H9 (cell line): ENCODE measurements around the gene HOXB1. TPM values are rescaled to one million over a fixed set of nuclear protein-coding genes. Genes with fewer than 3 reads are reported as not detected.

Experiments
- DNase-seq: peaks from one replicate; pipeline ENCODE4 v3.0.0-alpha.2; 2017
- H2AFZ ChIP-seq: one replicate; pipeline ENCODE4 v1.6.1; 2013; ENCODE audit warnings: mild to moderate bottlenecking, low read length, control low read depth, moderate library complexity
- H2AK5ac ChIP-seq: 2 replicates; pipeline ENCODE4 v1.6.1; 2013; ENCODE audit warnings: low read length, control low read depth, mixed read lengths; ENCODE audit not compliant: insufficient read length
- H2BK120ac ChIP-seq: one replicate; pipeline ENCODE4 v1.6.1; 2013; ENCODE audit warnings: low read depth, mild to moderate bottlenecking, low read length, control low read depth, inconsistent platforms; ENCODE audit not compliant: poor library complexity, severe bottlenecking
- H2BK12ac ChIP-seq: 2 replicates; pipeline ENCODE4 v1.6.1; 2013; ENCODE audit warnings: low read length, control low read depth, mixed read lengths, low read depth; ENCODE audit not compliant: insufficient read length
- H2BK15ac ChIP-seq: 2 replicates; pipeline ENCODE4 v1.6.1; 2013; ENCODE audit warnings: low read depth, low read length, control low read depth
- H2BK20ac ChIP-seq: one replicate; pipeline ENCODE4 v1.6.1; 2013; ENCODE audit warnings: low read depth, mild to moderate bottlenecking, low read length, control low read depth, inconsistent platforms; ENCODE audit not compliant: poor library complexity, severe bottlenecking
- H2BK5ac ChIP-seq: 2 replicates; pipeline ENCODE4 v1.6.1; 2013; ENCODE audit warnings: low read length, control low read depth, mixed read lengths; ENCODE audit not compliant: insufficient read length
- H3K14ac ChIP-seq: 2 replicates; pipeline ENCODE4 v1.6.1; 2013; ENCODE audit warnings: low read length, control low read depth; ENCODE audit not compliant: insufficient read depth
- H3K18ac ChIP-seq: 2 replicates; pipeline ENCODE4 v1.6.1; 2013; ENCODE audit warnings: low read depth, mild to moderate bottlenecking, mixed read lengths, low read length, control low read depth; ENCODE audit not compliant: insufficient read length
- H3K23ac ChIP-seq: 2 replicates; pipeline ENCODE4 v1.6.1; 2013; ENCODE audit warnings: low read length, control low read depth, mixed read lengths, low read depth; ENCODE audit not compliant: insufficient read length
- H3K23me2 ChIP-seq: 2 replicates; pipeline ENCODE4 v1.6.1; 2013; ENCODE audit warnings: low read depth, mild to moderate bottlenecking, mixed read lengths, low read length, control low read depth; ENCODE audit not compliant: insufficient read length, poor library complexity, severe bottlenecking
- H3K27ac ChIP-seq: 2 replicates; pipeline ENCODE4 v1.5.1; 2013; ENCODE audit warnings: low read length, control low read depth, mixed read lengths, low read depth; ENCODE audit not compliant: insufficient read length
- H3K27me3 ChIP-seq: 2 replicates; pipeline ENCODE4 v1.6.1; 2013; ENCODE audit warnings: low read length, control low read depth, inconsistent platforms; ENCODE audit not compliant: insufficient read depth
- H3K4ac ChIP-seq: 2 replicates; pipeline ENCODE4 v1.6.1; 2013; ENCODE audit warnings: low read depth, mild to moderate bottlenecking, control low read depth, inconsistent platforms, low read length, moderate library complexity
- H3K4me1 ChIP-seq: 2 replicates; pipeline ENCODE4 v1.6.1; 2013; ENCODE audit warnings: low read length, control low read depth, inconsistent platforms; ENCODE audit not compliant: insufficient read depth
- H3K4me2 ChIP-seq: 2 replicates; pipeline ENCODE4 v1.6.1; 2013; ENCODE audit warnings: low read length, control low read depth, mixed read lengths; ENCODE audit not compliant: insufficient read length, insufficient read depth
- H3K56ac ChIP-seq: 2 replicates; pipeline ENCODE4 v1.6.1; 2013; ENCODE audit warnings: low read depth, mild to moderate bottlenecking, mixed read lengths, low read length, control low read depth; ENCODE audit not compliant: insufficient read length
- H3K79me1 ChIP-seq: 2 replicates; pipeline ENCODE4 v1.6.1; 2013; ENCODE audit warnings: low read depth, mild to moderate bottlenecking, moderate library complexity, low read length, control low read depth, inconsistent platforms; ENCODE audit not compliant: insufficient read depth, poor library complexity, severe bottlenecking
- H3K79me2 ChIP-seq: 2 replicates; pipeline ENCODE4 v1.6.1; 2013; ENCODE audit warnings: low read length, control low read depth, inconsistent platforms; ENCODE audit not compliant: insufficient read depth
- H3K9ac ChIP-seq: 2 replicates; pipeline ENCODE4 v1.6.1; 2013; ENCODE audit warnings: low read length, control low read depth, mixed read lengths; ENCODE audit not compliant: insufficient read length; ENCODE audit errors: extremely low read depth
- H3K9me3 ChIP-seq: one replicate; pipeline ENCODE4 v1.6.1; 2013; ENCODE audit warnings: low read depth, low read length, inconsistent platforms; ENCODE audit not compliant: control insufficient read depth
- H3T11ph ChIP-seq: one replicate; pipeline ENCODE4 v1.6.1; 2013; ENCODE audit warnings: mild to moderate bottlenecking, low read length, control low read depth, inconsistent platforms
- H4K20me1 ChIP-seq: one replicate; pipeline ENCODE4 v1.6.1; 2013; ENCODE audit not compliant: control insufficient read depth, insufficient read length, insufficient read depth
- H4K5ac ChIP-seq: 2 replicates; pipeline ENCODE4 v1.6.1; 2013; ENCODE audit warnings: low read depth, mild to moderate bottlenecking, mixed read lengths, low read length, control low read depth; ENCODE audit not compliant: insufficient read length
- H4K8ac ChIP-seq: replicated peaks from 2 replicates; pipeline ENCODE4 v1.6.1; 2013; ENCODE audit warnings: low read length, control low read depth, mixed read lengths, low read depth; ENCODE audit not compliant: insufficient read length
- H4K91ac ChIP-seq: 2 replicates; pipeline ENCODE4 v1.6.1; 2013; ENCODE audit warnings: low read depth, mild to moderate bottlenecking, moderate library complexity, mixed read lengths, low read length, control low read depth; ENCODE audit not compliant: insufficient read length
- H3K27ac Mint-ChIP-seq, 3 experiments: 2 replicates in 2 of 3; 3 replicates in 1 of 3; pipeline ENCODE4 v1.8.0; 2020 to 2021; ENCODE audit warnings: mixed read lengths in 3 of 3, mild to moderate bottlenecking in 1 of 3, moderate library complexity in 1 of 3
- H3K27me3 Mint-ChIP-seq: 2 replicates; pipeline ENCODE4 v1.8.0; 2021; ENCODE audit warnings: low read depth, mild to moderate bottlenecking, moderate library complexity, mixed read lengths
- H3K36me3 Mint-ChIP-seq, 3 experiments: 2 replicates in 2 of 3; 3 replicates in 1 of 3; pipeline ENCODE4 v1.8.0; 2020 to 2021; ENCODE audit warnings: low read depth in 3 of 3, mixed read lengths in 3 of 3; ENCODE audit not compliant: insufficient read depth in 1 of 3
- H3K4me1 Mint-ChIP-seq, 2 experiments: 2 replicates each; pipeline ENCODE4 v1.8.0; 2020; ENCODE audit warnings: mixed read lengths in 2 of 2
- H3K4me3 Mint-ChIP-seq, 2 experiments: 2 replicates in 1 of 2; 3 replicates in 1 of 2; pipeline ENCODE4 v1.8.0; 2020 to 2021; ENCODE audit warnings: mild to moderate bottlenecking in 2 of 2, mixed read lengths in 2 of 2, moderate library complexity in 1 of 2
- H3K9me3 Mint-ChIP-seq, 2 experiments: 2 replicates in 1 of 2; 3 replicates in 1 of 2; pipeline ENCODE4 v1.8.0; 2020; ENCODE audit warnings: mild to moderate bottlenecking in 2 of 2, mixed read lengths in 2 of 2, moderate library complexity in 1 of 2
- WGBS: extraction: QIAGEN DNeasy Blood & Tissue Kit; methylation state at CpG from one replicate; pipeline ENCODE4 v1.1.7; 2013; ENCODE audit warnings: missing lambda C conversion rate, low lambda C conversion rate, mixed read lengths; ENCODE audit not compliant: insufficient read length; ENCODE audit errors: extremely low coverage; 5-methylcytosine and 5-hydroxymethylcytosine counted together
- total RNA-seq: library from RNA; stranded (reverse); gene quantifications from 2 replicates; pipeline ENCODE4 v1.2.1, GENCODE V29; 2021
- TF ChIP-seq, protein P1 (sequence below): fragments of 200-600 bp; sonication (generic); conservative IDR thresholded peaks from 3 replicates; pipeline ENCODE4 v1.8.0; 2021; ENCODE audit warnings: antibody characterized with exemption, mild to moderate bottlenecking

HOXB1 gene
- total RNA-seq, 1 experiment from 2014 or later: not detected

DNA sequence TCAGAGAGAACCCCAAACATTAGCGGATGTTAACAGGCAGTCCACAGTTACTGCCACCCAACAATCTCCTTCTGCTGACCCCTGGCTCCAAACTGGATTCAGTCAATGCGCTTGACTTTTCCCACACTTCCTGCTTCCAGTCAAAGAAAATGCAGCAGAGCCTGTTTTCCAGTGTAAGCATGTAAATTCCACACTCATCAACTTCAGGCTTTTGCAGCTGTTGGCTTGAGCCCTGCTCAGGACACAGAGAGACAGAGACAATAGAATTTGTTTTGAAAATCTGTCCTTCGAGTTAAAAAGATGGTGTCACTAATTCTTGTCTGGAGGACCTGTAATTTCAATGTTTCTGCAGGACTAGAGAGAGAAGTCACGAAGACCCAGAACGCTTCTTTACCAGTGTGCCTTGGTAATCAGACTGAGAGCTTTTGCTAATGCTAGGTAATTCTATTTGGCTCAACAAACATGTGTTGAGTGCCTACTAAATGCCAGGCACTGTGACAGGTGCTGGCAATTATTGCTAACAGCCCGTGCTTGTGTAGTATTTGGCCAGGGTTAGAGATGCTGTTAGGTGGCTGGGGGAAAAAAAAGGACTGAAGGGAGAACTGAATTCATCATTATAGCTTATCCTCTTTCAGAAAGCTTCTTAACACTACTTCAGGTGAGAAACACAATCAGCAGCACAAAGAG is 32.5 kb downstream of the HOXB1 start:
- Histone ChIP-seq H3K79me1 (no peaks in the 10 kb centered on the region), H3K9ac (no peak overlapping the region), H3K56ac (no peak overlapping the region), H3K23me2 (peaks cover 2% of the 10 kb centered on the region), H2AFZ (no peak overlapping the region), H3K18ac (no peak overlapping the region), H3K9me3 (no peaks in the 10 kb centered on the region), H3K23ac (no peak overlapping the region), H3K27ac (no peak overlapping the region), H4K5ac (no peak overlapping the region), H3K14ac (no peak overlapping the region), H4K20me1 (no peaks in the 10 kb centered on the region), H2AK5ac (no peak overlapping the region), H2BK20ac (no peak overlapping the region), H3K4ac (no peak overlapping the region), H2BK15ac (no peak overlapping the region), H4K91ac (no peak overlapping the region), H4K8ac (no peak overlapping the region), H3K4me1 (no peaks in the 10 kb centered on the region; the same call in 1 of the 2 replicates), H2BK12ac (no peak overlapping the region), H3K4me2 (no peak overlapping the region), H3T11ph (no peak overlapping the region), H3K27me3 (peaks cover 15% of the 10 kb centered on the region), H3K79me2 (no peaks in the 10 kb centered on the region), H2BK5ac (no peak overlapping the region), H2BK120ac (no peak overlapping the region)
- no peaks in the 10 kb centered on the region for H3K36me3 Mint-ChIP-seq
- H3K9me3 Mint-ChIP-seq: no peaks in the 10 kb centered on the region; a peak in 1 of 5 replicates
- H3K4me3 Mint-ChIP-seq: no peak overlapping the region
- H3K4me1 Mint-ChIP-seq: peaks cover 8 to 15% of the 10 kb centered on the region in 2 experiments
- H3K27me3 Mint-ChIP-seq: peaks cover 97% of the 10 kb centered on the region
- no CpG with 5 or more reads among the region's 6 CpGs for WGBS
- TF ChIP-seq, protein P1, sequence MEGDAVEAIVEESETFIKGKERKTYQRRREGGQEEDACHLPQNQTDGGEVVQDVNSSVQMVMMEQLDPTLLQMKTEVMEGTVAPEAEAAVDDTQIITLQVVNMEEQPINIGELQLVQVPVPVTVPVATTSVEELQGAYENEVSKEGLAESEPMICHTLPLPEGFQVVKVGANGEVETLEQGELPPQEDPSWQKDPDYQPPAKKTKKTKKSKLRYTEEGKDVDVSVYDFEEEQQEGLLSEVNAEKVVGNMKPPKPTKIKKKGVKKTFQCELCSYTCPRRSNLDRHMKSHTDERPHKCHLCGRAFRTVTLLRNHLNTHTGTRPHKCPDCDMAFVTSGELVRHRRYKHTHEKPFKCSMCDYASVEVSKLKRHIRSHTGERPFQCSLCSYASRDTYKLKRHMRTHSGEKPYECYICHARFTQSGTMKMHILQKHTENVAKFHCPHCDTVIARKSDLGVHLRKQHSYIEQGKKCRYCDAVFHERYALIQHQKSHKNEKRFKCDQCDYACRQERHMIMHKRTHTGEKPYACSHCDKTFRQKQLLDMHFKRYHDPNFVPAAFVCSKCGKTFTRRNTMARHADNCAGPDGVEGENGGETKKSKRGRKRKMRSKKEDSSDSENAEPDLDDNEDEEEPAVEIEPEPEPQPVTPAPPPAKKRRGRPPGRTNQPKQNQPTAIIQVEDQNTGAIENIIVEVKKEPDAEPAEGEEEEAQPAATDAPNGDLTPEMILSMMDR: no peak
- DNase-seq: no peak
- H3K27ac Mint-ChIP-seq: no peak overlapping the region
